Fibroblast of lung (primary cell): ENCODE results near the gene CRYBA2. TPM values are rescaled to one million over a fixed set of nuclear protein-coding genes. Genes with fewer than 3 reads are reported as not detected.

ENCODE experiments used
- DNase-seq, 2 donors: peaks; one replicate each; pipeline versions ENCODE4 v3.0.0 to v3.0.0-alpha.2; 2010; ENCODE audit warnings: low read depth in 2 of 2
- H2AFZ ChIP-seq: 2 replicates; pipeline ENCODE4 v1.5.1; 2012; ENCODE audit warnings: low read length, control low read depth, inconsistent platforms
- H3K27ac ChIP-seq: 2 replicates; pipeline ENCODE4 v1.5.1; 2011; ENCODE audit warnings: low read length, control low read depth; ENCODE audit not compliant: insufficient read depth
- H3K27me3 ChIP-seq: 2 replicates; pipeline ENCODE4 v1.5.1; 2011; ENCODE audit warnings: mild to moderate bottlenecking, low read length; ENCODE audit not compliant: control insufficient read depth, insufficient read depth
- H3K36me3 ChIP-seq: 2 replicates; pipeline ENCODE4 v1.5.1; 2011; ENCODE audit warnings: low read length; ENCODE audit not compliant: control insufficient read depth, insufficient read depth
- H3K4me1 ChIP-seq: 2 replicates; pipeline ENCODE4 v1.5.1; 2011; ENCODE audit warnings: low read length; ENCODE audit not compliant: control insufficient read depth, insufficient read depth; ENCODE audit errors: extremely low read depth
- H3K4me2 ChIP-seq: 2 replicates; pipeline ENCODE4 v1.5.1; 2011; ENCODE audit warnings: low read length, control low read depth; ENCODE audit not compliant: insufficient read depth; ENCODE audit errors: extremely low read depth
- H3K4me3 ChIP-seq, 4 experiments: fragments of 200-600 bp in 1 of 4; sonication (generic) in 1 of 4; replicated peaks in 1 of 4; 2 replicates each; pipeline ENCODE4 v1.5.1; 2011 to 2016; ENCODE audit warnings: low read length in 4 of 4, low read depth in 3 of 4, mild to moderate bottlenecking in 3 of 4, control low read depth in 2 of 4, inconsistent platforms in 1 of 4, mixed read lengths in 1 of 4; ENCODE audit not compliant: insufficient read depth in 1 of 4; ENCODE audit errors: control extremely low read depth in 1 of 4
- H3K79me2 ChIP-seq: 2 replicates; pipeline ENCODE4 v1.5.1; 2012; ENCODE audit warnings: mild to moderate bottlenecking, low read length, inconsistent platforms; ENCODE audit not compliant: control insufficient read depth, insufficient read depth
- H3K9ac ChIP-seq: 2 replicates; pipeline ENCODE4 v1.5.1; 2011; ENCODE audit warnings: mild to moderate bottlenecking, low read length, control low read depth; ENCODE audit not compliant: insufficient read depth
- H3K9me3 ChIP-seq: 2 replicates; pipeline ENCODE4 v1.5.1; 2012; ENCODE audit warnings: low read depth, low read length; ENCODE audit not compliant: control insufficient read depth, insufficient read depth
- H4K20me1 ChIP-seq: 2 replicates; pipeline ENCODE4 v1.5.1; 2011; ENCODE audit warnings: low read length; ENCODE audit not compliant: control insufficient read depth, insufficient read depth; ENCODE audit errors: extremely low read depth
- CTCF ChIP-seq, 2 donors: IDR thresholded peaks in 1 of 2; conservative IDR thresholded peaks in 1 of 2; 1 replicate in 1 of 2; 2 replicates in 1 of 2; pipeline ENCODE4 v1.5.1; 2011 to 2012; ENCODE audit warnings: low read length in 2 of 2, control low read depth in 1 of 2, inconsistent platforms in 1 of 2, low read depth in 1 of 2, mild to moderate bottlenecking in 1 of 2
- EZH2 ChIP-seq: IDR thresholded peaks from 2 replicates; pipeline ENCODE4 v1.5.1; 2012; ENCODE audit warnings: low read length, control low read depth, mild to moderate bottlenecking; ENCODE audit errors: missing control alignments
- polyA plus RNA-seq, 2 donors: library from polyadenylated mRNA; depleted of rRNA in 1 of 2; stranded (reverse) in 1 of 2; unstranded in 1 of 2; fragments of >200 nt; gene quantifications; 2 replicates each; pipeline ENCODE4 v1.2.1, GENCODE V29; 2011 to 2012; ENCODE audit warnings: missing spikeins in 1 of 2
- total RNA-seq: library from RNA; depleted of rRNA; stranded (reverse); fragments of >200 nt; gene quantifications from 2 replicates; pipeline ENCODE4 v1.2.1, GENCODE V29; 2014

The CRYBA2 gene
- total and polyA plus RNA-seq, 2 donors (not counting 1 experiment from before 2014, with no cell fraction given): not detected

- Histone ChIP-seq H3K79me2 (no peaks in the 10 kb centered on the region), H3K36me3 (no peaks in the 10 kb centered on the region), H3K4me3 (no peak overlapping the region), H3K27me3 (peaks cover 48% of the 10 kb centered on the region), H2AFZ (no peak overlapping the region), H3K4me1 (no peaks in the 10 kb centered on the region), H3K4me2 (no peak overlapping the region), H3K9ac (no peak overlapping the region), H4K20me1 (no peaks in the 10 kb centered on the region), H3K9me3 (no peaks in the 10 kb centered on the region), H3K27ac (no peak overlapping the region)
- no peak for DNase-seq
- TF ChIP-seq EZH2 (peak; percentile 95), CTCF (conservative IDR thresholded peaks at IDR 0.05 in 1 of 2, IDR thresholded peaks at IDR 0.05 in 1 of 2; ENCODE audit: low read depth in 1 of 2, low read length in 2 of 2) (no peak)
These were observed 12.4 kb downstream of the CRYBA2 start for GRCh38 chr2:218980735-218981389.

GRCh38 chr2:218979846-218980734 is 13.1 kb downstream of the CRYBA2 start:
- Histone ChIP-seq H3K4me3 (peak overlapping the region in 3 of 4 experiments; percentile 10 to 26 (median 25)), H3K36me3 (no peaks in the 10 kb centered on the region), H3K27ac (no peak overlapping the region), H3K27me3 (peaks cover 45% of the 10 kb centered on the region), H4K20me1 (no peaks in the 10 kb centered on the region), H3K4me1 (no peaks in the 10 kb centered on the region), H3K9ac (no peak overlapping the region), H3K4me2 (peak overlapping the region; percentile 88), H3K9me3 (no peaks in the 10 kb centered on the region), H2AFZ (peak overlapping the region; percentile 84), H3K79me2 (no peaks in the 10 kb centered on the region)
- no peak for TF ChIP-seq EZH2
- peak; percentile 73 to 78 for TF ChIP-seq CTCF (conservative IDR thresholded peaks at IDR 0.05 in 1 of 2, IDR thresholded peaks at IDR 0.05 in 1 of 2; ENCODE audit: low read depth in 1 of 2, low read length in 2 of 2)
- DNase-seq: peak; percentile 66 to 71

- Histone ChIP-seq H4K20me1 (no peaks in the 10 kb centered on the region), H3K36me3 (no peaks in the 10 kb centered on the region), H3K9me3 (no peaks in the 10 kb centered on the region), H3K27me3 (peaks cover 8% of the 10 kb centered on the region), H3K4me2 (no peak overlapping the region), H3K4me3 (no peak overlapping the region), H3K27ac (no peak overlapping the region), H3K4me1 (no peaks in the 10 kb centered on the region), H3K79me2 (no peaks in the 10 kb centered on the region), H2AFZ (no peak overlapping the region), H3K9ac (no peak overlapping the region)
- no peak for DNase-seq
- TF ChIP-seq EZH2 (no peak), CTCF (conservative IDR thresholded peaks at IDR 0.05 in 1 of 2, IDR thresholded peaks at IDR 0.05 in 1 of 2; ENCODE audit: low read depth in 1 of 2, low read length in 2 of 2) (no peak)
These were observed 18.0 kb downstream of the CRYBA2 start for GRCh38 chr2:218975060-218975777.
